ENCODE data around the gene RSKR. TPM values are rescaled to one million over a fixed set of nuclear protein-coding genes. Genes with fewer than 3 reads are reported as not detected.

The RSKR gene
- total RNA-seq, 2 experiments from 2014 or later = 18.4 to 20.6 TPM

GRCh38 chr17:28573521-28573920 lies 40.5 kb downstream of the RSKR start:
- CTCF ChIA-PET = interaction anchor here (1.0 kb wide), 1 partner anchor 9 kb away, joined by 4 read pairs; no protein-coding TSS in a partner anchor
- no peak overlapping the region for H3K4me3 Mint-ChIP-seq
- peaks cover 59% of the 10 kb centered on the region for H3K4me1 Mint-ChIP-seq
- no peak for DNase-seq
- POLR2A ChIA-PET = no interaction called here
- H3K9me3 Mint-ChIP-seq = no peaks in the 10 kb centered on the region
- peak overlapping the region; percentile 26 for H3K27ac Mint-ChIP-seq
- peaks cover 41% of the 10 kb centered on the region for H3K36me3 Mint-ChIP-seq (ENCODE audit: low read depth)
- H3K27me3 Mint-ChIP-seq = no peaks in the 10 kb centered on the region

GRCh38 chr17:28573040-28573380 lies 41.0 kb downstream of the RSKR start:
- H3K4me1 Mint-ChIP-seq = peaks cover 62% of the 10 kb centered on the region
- H3K9me3 Mint-ChIP-seq = no peaks in the 10 kb centered on the region
- DNase-seq = no peak
- no peak overlapping the region for H3K4me3 Mint-ChIP-seq
- POLR2A ChIA-PET = no interaction called here
- H3K36me3 Mint-ChIP-seq (ENCODE audit: low read depth) = peaks cover 41% of the 10 kb centered on the region
- H3K27ac Mint-ChIP-seq = peak overlapping the region; percentile 26
- CTCF ChIA-PET = interaction anchor here (1.0 to 2.1 kb wide), 2 partner anchors 10 to 71 kb away, joined by 4 to 7 read pairs; no protein-coding TSS in a partner anchor
- no peaks in the 10 kb centered on the region for H3K27me3 Mint-ChIP-seq

- Mint-ChIP-seq H3K9me3 (no peaks in the 10 kb centered on the region), H3K36me3 (ENCODE audit: low read depth) (peaks cover 41% of the 10 kb centered on the region), H3K4me1 (peaks cover 64% of the 10 kb centered on the region), H3K4me3 (peak overlapping the region; percentile 95), H3K27ac (peak overlapping the region; percentile 95), H3K27me3 (no peaks in the 10 kb centered on the region)
- ChIA-PET CTCF (interaction anchor here (1.0 to 3.9 kb wide), 5 partner anchors 10 to 71 kb away, joined by 3 to 27 read pairs (median 4); no protein-coding TSS in a partner anchor), POLR2A (interaction anchor here (0.6 kb wide), 1 partner anchor 18 kb away, joined by 4 read pairs; no protein-coding TSS in a partner anchor)
- DNase-seq = no peak
Observed at GRCh38 chr17:28572259-28573039, 41.5 kb downstream of the RSKR start.

- Mint-ChIP-seq H3K9me3 (no peaks in the 10 kb centered on the region), H3K4me3 (peak within 1 kb of the TSS; percentile 95), H3K4me1 (peaks cover 62% of the 10 kb centered on the region), H3K36me3 (ENCODE audit: low read depth) (peaks cover 38% of the 10 kb centered on the region), H3K27ac (peak within 1 kb of the TSS; percentile 95), H3K27me3 (no peaks in the 10 kb centered on the region)
- ChIA-PET CTCF (interaction anchor here (1.0 to 3.9 kb wide), 7 partner anchors 10 to 155 kb away, joined by 3 to 27 read pairs (median 7); partner anchors contain the start of gene TLCD1), POLR2A (interaction anchor here (0.6 to 1.0 kb wide), 2 partner anchors 148 to 1555 kb away, joined by 4 to 5 read pairs; partner anchors contain the start of gene RPL23A)
- peak; percentile 94 for DNase-seq
Observed at GRCh38 chr17:28571361-28572122, 42.4 kb downstream of the RSKR start, which contains the start of gene PIGS. PIGS (minus strand) TSS chr17:28571524; CDS start chr17:28571496, 28 bp downstream.

DNA sequence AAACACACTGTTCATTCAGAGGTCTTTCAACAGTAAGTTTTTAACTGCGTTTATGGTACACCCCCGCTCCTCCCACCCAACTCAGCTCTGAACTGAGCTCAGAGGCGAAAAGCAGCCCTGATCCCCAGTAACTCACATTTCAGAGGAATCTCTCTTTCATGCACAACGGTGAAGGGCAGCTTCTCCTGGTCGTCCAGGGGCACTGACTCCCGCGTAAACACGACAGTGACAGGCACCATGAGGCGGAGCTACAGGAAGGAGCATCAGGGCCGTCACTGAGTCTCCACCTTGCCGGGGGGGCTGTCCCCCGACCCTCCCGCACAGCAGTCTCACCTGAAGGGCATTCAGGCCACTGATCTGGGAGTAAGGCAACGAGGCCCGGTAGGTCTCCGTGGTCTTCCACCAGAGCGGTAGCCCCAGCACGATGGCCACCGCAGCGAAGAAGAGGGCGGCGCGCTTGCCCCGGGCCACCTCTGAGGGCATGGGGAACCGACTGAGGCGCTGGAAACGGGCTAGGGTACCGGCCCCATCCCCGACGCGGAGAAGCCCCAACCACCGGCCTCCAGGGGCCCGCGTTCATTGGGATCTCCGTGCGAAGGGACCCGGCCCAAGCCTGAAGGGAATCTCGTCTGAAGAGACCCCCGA lies 43.1 kb downstream of the RSKR start:
- CTCF ChIA-PET = interaction anchor here (0.5 to 3.9 kb wide), 9 partner anchors 9 to 156 kb away, joined by 3 to 27 read pairs (median 7); partner anchors contain the start of gene TLCD1

GRCh38 chr17:28569446-28569845 lies 44.5 kb downstream of the RSKR start:
- Mint-ChIP-seq H3K9me3 (no peaks in the 10 kb centered on the region), H3K27me3 (no peaks in the 10 kb centered on the region), H3K4me1 (peaks cover 42% of the 10 kb centered on the region), H3K27ac (no peak overlapping the region), H3K36me3 (ENCODE audit: low read depth) (peaks cover 40% of the 10 kb centered on the region), H3K4me3 (peak overlapping the region; percentile 95)
- POLR2A ChIA-PET = no interaction called here
- CTCF ChIA-PET = interaction anchor here (0.6 to 3.9 kb wide), 3 partner anchors 10 to 25 kb away, joined by 3 to 27 read pairs (median 7); no protein-coding TSS in a partner anchor
- no peak for DNase-seq

More for the DNA sequence above, 43.1 kb downstream of the RSKR start:
- no peaks in the 10 kb centered on the region for H3K9me3 Mint-ChIP-seq
- peaks cover 38% of the 10 kb centered on the region for H3K36me3 Mint-ChIP-seq (ENCODE audit: low read depth)
- H3K27ac Mint-ChIP-seq = peak overlapping the region; percentile 95
- H3K4me3 Mint-ChIP-seq = peak overlapping the region; percentile 95
- no peaks in the 10 kb centered on the region for H3K27me3 Mint-ChIP-seq
- peaks cover 55% of the 10 kb centered on the region for H3K4me1 Mint-ChIP-seq
- DNase-seq = peak; percentile 62
- POLR2A ChIA-PET = interaction anchor here (1.0 kb wide), 1 partner anchor 149 kb away, joined by 5 read pairs; the partner anchor contains the start of gene RPL23A

GRCh38 chr17:28567604-28568003 lies 46.4 kb downstream of the RSKR start:
- DNase-seq = no peak
- POLR2A ChIA-PET = no interaction called here
- peaks cover 32% of the 10 kb centered on the region for H3K36me3 Mint-ChIP-seq (ENCODE audit: low read depth)
- no peaks in the 10 kb centered on the region for H3K9me3 Mint-ChIP-seq
- peak overlapping the region; percentile 74 for H3K27ac Mint-ChIP-seq
- no peaks in the 10 kb centered on the region for H3K27me3 Mint-ChIP-seq
- H3K4me1 Mint-ChIP-seq = peaks cover 35% of the 10 kb centered on the region
- no peak overlapping the region for H3K4me3 Mint-ChIP-seq
- CTCF ChIA-PET = no interaction called here

GRCh38 chr17:28563475-28563874 lies 50.5 kb downstream of the RSKR start:
- H3K27me3 Mint-ChIP-seq = no peaks in the 10 kb centered on the region
- no peak overlapping the region for H3K27ac Mint-ChIP-seq
- POLR2A ChIA-PET = no interaction called here
- no peaks in the 10 kb centered on the region for H3K9me3 Mint-ChIP-seq
- peaks cover 13% of the 10 kb centered on the region for H3K4me1 Mint-ChIP-seq
- no peak overlapping the region for H3K4me3 Mint-ChIP-seq
- peaks cover 41% of the 10 kb centered on the region for H3K36me3 Mint-ChIP-seq (ENCODE audit: low read depth)
- CTCF ChIA-PET = no interaction called here
- DNase-seq = no peak

Other genes with a start within 250 kb of the RSKR start
- gene SEBOX, start 249.0 kb downstream of the RSKR start, total RNA-seq = not detected
- gene VTN, start 243.9 kb downstream of the RSKR start, total RNA-seq = under 1 TPM; 0.08 to 0.12 TPM
- 10 to 100 TPM; 17.7 to 20.4 TPM for gene SARM1, start 242.5 kb downstream of the RSKR start, total RNA-seq
- gene SLC46A1, start 208.0 kb downstream of the RSKR start, total RNA-seq = 1 to 10 TPM in 1 of 2 experiments, under 1 TPM in 1; 0.74 to 1.5 TPM
- not detected for gene SLC13A2, start 140.5 kb downstream of the RSKR start, total RNA-seq
- not detected for gene FOXN1, start 107.8 kb downstream of the RSKR start, total RNA-seq
- gene UNC119, start 61.6 kb downstream of the RSKR start, total RNA-seq = 10 to 100 TPM; 38.6 to 46.6 TPM
- gene PIGS, start 42.7 kb downstream of the RSKR start, total RNA-seq = 10 to 100 TPM; 61.7 to 62.6 TPM
- gene ALDOC, start 37.3 kb downstream of the RSKR start, total RNA-seq = 10 to 100 TPM; 61.4 to 63.4 TPM
- gene SPAG5, start 15.2 kb downstream of the RSKR start, total RNA-seq = 100 to 1,000 TPM; 139 to 147 TPM
- 100 to 1,000 TPM; 144 to 145 TPM for gene BLTP2, start 31.0 kb upstream of the RSKR start, total RNA-seq
- gene SDF2, start 47.7 kb upstream of the RSKR start, total RNA-seq = 10 to 100 TPM; 43.9 to 53.2 TPM
- 10 to 100 TPM; 78.4 to 78.7 TPM for gene SUPT6H, start 48.0 kb upstream of the RSKR start, total RNA-seq
- 1 to 10 TPM; 5.5 to 5.7 TPM for gene PROCA1, start 97.7 kb upstream of the RSKR start, total RNA-seq
- gene RAB34, start 103.7 kb upstream of the RSKR start, total RNA-seq = 10 to 100 TPM; 11.0 to 11.8 TPM
- 1,000 to 10,000 TPM; 1,884 to 2,250 TPM for gene RPL23A, start 105.8 kb upstream of the RSKR start, total RNA-seq
- gene TLCD1, start 112.0 kb upstream of the RSKR start, total RNA-seq = 1 to 10 TPM; 2.1 to 2.3 TPM
- gene NEK8, start 114.6 kb upstream of the RSKR start, total RNA-seq = 1 to 10 TPM; 7.3 TPM
- gene TRAF4, start 129.8 kb upstream of the RSKR start, total RNA-seq = 10 to 100 TPM; 44.9 to 45.1 TPM
- 10 to 100 TPM; 15.7 to 17.9 TPM for gene FAM222B, start 228.6 kb upstream of the RSKR start, total RNA-seq
- 10 to 100 TPM; 40.8 to 42.9 TPM for gene ERAL1, start 240.8 kb upstream of the RSKR start, total RNA-seq